ENCODE results near the gene IL12B.
A peak's percentile ranks its signal among the peaks of the same experiment; 100 is the strongest.
"Not testable (repeated sequence)": the region's sequence is repeated elsewhere in the genome, so short reads cannot be mapped to it uniquely, and the experiment has no call there.

IL12B gene

GRCh38 chr5:159330131-159330800, at the start of gene IL12B:
Gene IL12B (minus strand): TSS chr5:159330487. CDS start chr5:159326782, 3,705 bp downstream.
- DNase-seq (ENCODE audit: low read depth): no peak

- DNase-seq (ENCODE audit: low read depth): no peak
Observed at GRCh38 chr5:159377653-159378052, 47.4 kb upstream of the IL12B start.

- DNase-seq (ENCODE audit: low read depth): not testable (repeated sequence)
Observed at GRCh38 chr5:159367866-159368265, 37.6 kb upstream of the IL12B start.

- DNase-seq (ENCODE audit: low read depth): not testable (repeated sequence)
Observed at GRCh38 chr5:159366776-159367175, 36.5 kb upstream of the IL12B start.

- no peak for DNase-seq (ENCODE audit: low read depth)
Observed at GRCh38 chr5:159362220-159362619, 31.9 kb upstream of the IL12B start.

- not testable (repeated sequence) for DNase-seq (ENCODE audit: low read depth)
Observed at GRCh38 chr5:159359871-159360270, 29.6 kb upstream of the IL12B start.

GRCh38 chr5:159359408-159359807, 29.1 kb upstream of the IL12B start:
- DNase-seq (ENCODE audit: low read depth): no peak

- no peak for DNase-seq (ENCODE audit: low read depth)
Observed at GRCh38 chr5:159353661-159354252, 23.5 kb upstream of the IL12B start.

- DNase-seq (ENCODE audit: low read depth): not testable (repeated sequence)
Observed at GRCh38 chr5:159350644-159351043, 20.4 kb upstream of the IL12B start.

GRCh38 chr5:159350216-159350615, 19.9 kb upstream of the IL12B start:
- DNase-seq (ENCODE audit: low read depth): not testable (repeated sequence)

GRCh38 chr5:159345861-159346260, 15.6 kb upstream of the IL12B start:
- no peak for DNase-seq (ENCODE audit: low read depth)

- no peak for DNase-seq (ENCODE audit: low read depth)
Observed at GRCh38 chr5:159345336-159345735, 15.0 kb upstream of the IL12B start.

- no peak for DNase-seq (ENCODE audit: low read depth)
Observed at GRCh38 chr5:159343295-159344094, 13.2 kb upstream of the IL12B start.

- no peak for DNase-seq (ENCODE audit: low read depth)
Observed at GRCh38 chr5:159342840-159343239, 12.6 kb upstream of the IL12B start.

- peak; percentile 68 for DNase-seq (ENCODE audit: low read depth)
Observed at GRCh38 chr5:159341906-159342310, 11.6 kb upstream of the IL12B start.

- DNase-seq (ENCODE audit: low read depth): no peak
Observed at GRCh38 chr5:159341145-159341544, 10.9 kb upstream of the IL12B start.

- DNase-seq (ENCODE audit: low read depth): no peak
Observed at GRCh38 chr5:159340511-159340910, 10.2 kb upstream of the IL12B start.

- no peak for DNase-seq (ENCODE audit: low read depth)
Observed at GRCh38 chr5:159339460-159339859, 9.2 kb upstream of the IL12B start.

- no peak for DNase-seq (ENCODE audit: low read depth)
Observed at GRCh38 chr5:159338118-159338517, 7.8 kb upstream of the IL12B start.

GRCh38 chr5:159337016-159337955, 7.0 kb upstream of the IL12B start:
- DNase-seq (ENCODE audit: low read depth): peak; percentile 40

- no peak for DNase-seq (ENCODE audit: low read depth)
Observed at GRCh38 chr5:159336586-159336985, 6.3 kb upstream of the IL12B start.

GRCh38 chr5:159333545-159333925, 3.2 kb upstream of the IL12B start:
- no peak for DNase-seq (ENCODE audit: low read depth)

Measured in T-helper 22 cell (primary cell).